GM12801 (cell line): ENCODE measurements around the gene NUCB1.

Experiments
- TF ChIP-seq, protein P1 (sequence below): IDR thresholded peaks from one replicate; pipeline ENCODE4 v1.5.1; 2011; ENCODE audit warnings: control low read depth; ENCODE audit not compliant: insufficient read length; ENCODE audit errors: extremely low read depth

Gene NUCB1

DNA sequence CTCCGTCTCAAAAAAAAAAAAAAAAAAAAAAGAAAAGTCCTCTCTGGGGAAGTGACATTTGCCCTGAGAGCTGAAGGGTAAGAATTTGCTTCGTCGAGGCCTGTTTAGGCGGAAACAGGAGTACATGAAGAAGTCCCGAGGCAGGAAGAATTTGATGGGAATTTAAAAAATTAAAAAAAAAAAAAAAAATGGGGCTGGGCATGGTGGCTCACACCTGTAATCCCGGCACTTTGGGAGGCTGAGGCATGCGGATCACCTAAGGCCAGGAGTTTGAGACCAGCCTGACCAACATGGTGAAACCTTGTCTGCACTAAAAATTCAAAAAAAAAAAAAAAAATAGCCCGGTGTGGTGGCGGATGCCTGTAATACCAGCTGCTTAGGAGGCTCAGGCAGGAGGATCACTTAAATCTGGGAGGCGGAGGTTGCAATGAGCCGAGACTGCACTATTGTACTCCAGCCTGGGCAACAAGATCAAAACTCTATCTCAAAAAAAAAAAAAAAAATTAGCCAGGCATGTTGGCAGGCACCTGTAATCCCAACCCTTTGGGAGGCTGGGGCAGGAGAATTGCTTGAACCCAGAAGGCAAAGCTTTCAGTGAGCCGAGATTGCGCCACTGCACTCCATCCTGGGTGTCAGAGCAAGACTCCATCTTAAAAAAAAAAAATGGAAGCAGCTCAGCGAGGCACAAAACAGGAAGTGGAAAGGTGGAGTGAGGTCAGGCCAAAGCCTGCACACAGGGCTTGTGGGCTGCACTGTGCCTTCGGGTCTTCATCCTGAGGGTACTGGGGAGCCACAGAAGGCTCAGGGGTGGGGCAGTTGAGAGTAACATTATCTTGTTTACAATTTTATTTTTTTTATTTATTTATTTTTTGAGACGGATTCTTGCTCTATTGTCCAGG is 59.5 kb downstream of the NUCB1 start:
- TF ChIP-seq, protein P1, sequence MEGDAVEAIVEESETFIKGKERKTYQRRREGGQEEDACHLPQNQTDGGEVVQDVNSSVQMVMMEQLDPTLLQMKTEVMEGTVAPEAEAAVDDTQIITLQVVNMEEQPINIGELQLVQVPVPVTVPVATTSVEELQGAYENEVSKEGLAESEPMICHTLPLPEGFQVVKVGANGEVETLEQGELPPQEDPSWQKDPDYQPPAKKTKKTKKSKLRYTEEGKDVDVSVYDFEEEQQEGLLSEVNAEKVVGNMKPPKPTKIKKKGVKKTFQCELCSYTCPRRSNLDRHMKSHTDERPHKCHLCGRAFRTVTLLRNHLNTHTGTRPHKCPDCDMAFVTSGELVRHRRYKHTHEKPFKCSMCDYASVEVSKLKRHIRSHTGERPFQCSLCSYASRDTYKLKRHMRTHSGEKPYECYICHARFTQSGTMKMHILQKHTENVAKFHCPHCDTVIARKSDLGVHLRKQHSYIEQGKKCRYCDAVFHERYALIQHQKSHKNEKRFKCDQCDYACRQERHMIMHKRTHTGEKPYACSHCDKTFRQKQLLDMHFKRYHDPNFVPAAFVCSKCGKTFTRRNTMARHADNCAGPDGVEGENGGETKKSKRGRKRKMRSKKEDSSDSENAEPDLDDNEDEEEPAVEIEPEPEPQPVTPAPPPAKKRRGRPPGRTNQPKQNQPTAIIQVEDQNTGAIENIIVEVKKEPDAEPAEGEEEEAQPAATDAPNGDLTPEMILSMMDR, result no peak

DNA sequence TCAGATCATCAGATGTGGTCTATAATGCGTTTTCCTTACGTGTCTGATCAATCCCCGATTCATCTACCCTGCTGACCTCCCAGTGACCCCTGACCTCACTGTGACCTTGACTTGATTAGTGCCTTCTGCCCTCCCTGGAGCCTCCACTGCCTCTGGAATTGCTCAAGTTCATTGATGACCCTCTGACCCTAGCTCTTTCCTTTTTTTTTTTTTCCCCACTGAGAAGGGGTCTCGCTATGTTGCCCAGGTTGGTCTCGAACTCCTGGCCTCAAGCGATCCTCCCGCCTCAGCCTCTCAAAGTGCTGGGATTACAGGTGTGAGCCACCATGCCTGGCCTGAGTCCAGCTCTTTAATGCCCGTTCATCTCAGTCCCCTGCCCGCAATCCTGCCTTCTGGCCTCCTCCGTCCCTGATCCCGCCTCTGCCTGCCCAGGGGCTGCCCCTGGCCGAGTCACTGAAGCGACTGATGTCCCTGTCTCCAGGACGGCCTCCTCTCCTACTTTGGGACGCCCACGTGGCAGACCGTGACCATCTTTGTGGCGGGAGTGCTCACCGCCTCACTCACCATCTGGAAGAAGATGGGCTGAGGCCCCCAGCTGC is 61.0 kb downstream of the NUCB1 start:
- TF ChIP-seq, protein P1, result no peak

DNA sequence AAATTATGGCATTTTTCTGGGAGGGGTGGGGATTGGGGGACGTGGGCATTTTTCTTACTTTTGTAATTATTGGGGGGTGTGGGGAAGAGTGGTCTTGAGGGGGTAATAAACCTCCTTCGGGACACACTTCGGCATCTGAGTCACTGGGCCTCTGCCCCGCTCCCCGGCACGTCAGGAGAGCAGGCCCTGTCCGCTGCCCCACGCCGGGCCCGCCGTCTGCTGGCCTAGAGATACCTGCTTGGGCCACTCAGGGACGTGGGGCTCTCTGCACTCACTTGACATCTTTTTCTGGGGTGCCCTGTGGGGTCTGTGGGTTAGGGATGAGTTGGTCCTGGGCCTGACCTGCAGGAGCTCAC is 61.5 kb downstream of the NUCB1 start:
- TF ChIP-seq, protein P1, result no peak

DNA sequence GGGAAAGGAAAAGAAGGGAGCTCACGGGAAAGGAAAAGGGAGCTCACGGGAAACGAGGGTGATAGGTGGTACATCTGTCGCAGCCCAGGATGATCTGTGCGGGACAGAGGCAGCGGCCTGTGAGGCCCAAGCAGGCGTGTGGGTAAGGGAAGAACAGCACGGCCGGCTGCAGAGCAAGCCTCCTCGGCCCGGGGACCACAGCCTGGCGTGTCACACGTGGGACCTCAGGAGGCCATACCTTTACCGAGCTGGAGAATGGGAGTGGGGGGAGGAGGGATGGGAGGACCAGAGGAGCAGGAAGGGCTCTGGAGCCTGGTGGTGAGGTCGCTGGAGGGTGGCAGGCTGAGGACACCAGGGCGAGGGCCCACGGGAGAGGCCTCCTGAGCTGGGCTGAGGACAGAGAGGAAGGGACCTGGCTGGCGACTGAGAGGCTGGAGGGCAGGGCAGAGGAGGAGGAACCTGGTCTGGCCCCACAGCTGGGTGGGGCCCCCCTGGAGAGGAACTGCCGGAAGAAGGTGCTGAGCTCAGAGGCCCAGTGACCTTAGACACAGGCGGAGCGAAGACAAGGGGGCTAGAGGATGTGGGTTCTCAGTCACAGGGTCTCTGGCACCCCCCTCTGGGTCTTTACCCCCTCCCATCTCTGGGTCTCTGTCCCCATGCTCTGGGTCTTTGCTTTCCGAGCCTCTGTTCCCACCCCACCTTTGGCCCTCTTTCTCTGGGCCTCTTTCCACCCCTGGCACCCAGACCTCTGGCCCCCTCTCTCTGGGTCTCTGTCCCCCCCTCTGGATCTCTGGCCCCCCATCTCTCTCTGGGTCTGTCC is 62.1 kb downstream of the NUCB1 start:
- TF ChIP-seq, protein P1, result no peak

DNA sequence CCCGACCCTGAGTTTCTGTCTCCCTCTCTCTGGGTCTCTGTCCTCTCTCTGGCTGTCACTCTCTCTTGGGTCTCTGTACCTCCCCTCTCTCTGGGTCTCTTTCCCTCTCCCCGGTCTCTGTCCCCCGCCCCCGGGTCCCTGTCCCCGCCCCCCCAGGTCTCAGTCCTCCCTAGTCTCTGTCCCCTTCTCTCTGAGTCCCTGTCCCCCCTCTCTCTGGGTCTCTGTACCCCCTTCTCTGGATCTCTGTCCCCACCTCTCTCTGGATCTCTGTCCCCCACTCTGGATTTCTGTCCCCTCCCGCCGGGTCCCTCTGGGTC is 62.7 kb downstream of the NUCB1 start:
- TF ChIP-seq, protein P1, result no peak

DNA sequence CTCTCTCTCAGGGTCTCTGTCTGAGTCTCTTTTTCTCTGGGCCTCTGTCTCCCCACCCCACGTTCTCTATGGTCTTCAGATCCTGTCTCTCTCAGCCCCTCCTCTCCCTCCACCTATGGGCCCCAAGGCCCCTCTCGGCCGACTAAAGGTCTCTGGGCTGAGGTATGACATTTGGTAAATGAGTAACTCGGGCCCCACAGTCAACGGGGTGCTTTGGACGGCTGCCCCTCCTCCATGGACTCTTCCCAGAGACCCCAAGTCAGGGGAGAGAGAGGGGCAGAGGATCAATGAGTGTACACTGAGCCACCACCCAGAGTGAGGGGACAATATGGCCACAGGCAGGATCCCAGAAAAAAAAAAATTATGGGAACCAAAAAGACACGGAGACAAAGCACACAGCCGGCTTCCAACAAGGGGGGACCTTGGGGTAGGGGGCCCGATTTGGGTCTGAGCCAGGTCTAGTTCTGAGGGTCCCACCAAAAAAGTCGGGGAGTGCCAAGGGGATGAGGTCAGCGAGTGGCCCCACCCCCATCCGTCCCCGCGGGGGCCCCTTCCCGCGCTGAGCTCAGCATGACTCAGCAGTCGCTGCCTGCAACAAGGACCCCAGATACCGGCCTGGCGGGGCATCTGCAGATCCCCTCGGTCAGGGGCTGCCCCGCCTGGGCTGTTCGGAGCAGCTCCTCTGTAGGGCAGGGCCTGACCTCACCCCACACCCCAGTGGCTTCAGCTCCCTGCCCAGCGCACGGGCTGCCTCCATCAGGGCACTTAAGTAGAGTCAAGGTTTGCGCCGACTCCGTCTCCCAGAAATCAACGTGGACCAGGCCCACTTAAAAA is 63.5 kb downstream of the NUCB1 start:
- TF ChIP-seq, protein P1, result no peak
